Motor neuron (in vitro differentiated cells): ENCODE results near the gene NUP93. TPM values are rescaled to one million over a fixed set of nuclear protein-coding genes. Genes with fewer than 3 reads are reported as not detected.
"Not testable (repeated sequence)": the region's sequence is repeated elsewhere in the genome, so short reads cannot be mapped to it uniquely, and the experiment has no call there.

ENCODE experiments used
- ATAC-seq, 8 experiments: fragments of 200-7000 bp; cut with Tn5 transposase; replicated peaks in 6 of 8; 2 replicates each; pipeline ENCODE4 v1.8.0; 2021; ENCODE audit warnings: mild to moderate bottlenecking in 8 of 8, moderate library complexity in 8 of 8
- H3K27ac ChIP-seq, 2 donors: fragments of 250-450 bp; sonication (Bioruptor Pico); 2 replicates each; pipeline ENCODE4 v1.9.0; 2021; ENCODE audit warnings: antibody characterized with exemption in 2 of 2, mild to moderate bottlenecking in 2 of 2, moderate library complexity in 1 of 2
- H3K4me1 ChIP-seq, 2 donors: fragments of 250-450 bp; sonication (Bioruptor Pico); replicated peaks in 1 of 2; 2 replicates each; pipeline ENCODE4 v1.6.1; 2021; ENCODE audit warnings: antibody characterized with exemption in 2 of 2, mild to moderate bottlenecking in 2 of 2, moderate library complexity in 1 of 2
- H3K4me3 ChIP-seq, 5 donors: fragments of 250-450 bp; sonication (Bioruptor Pico); 2 replicates each; pipeline ENCODE4 v1.9.0; 2021; ENCODE audit warnings: antibody characterized with exemption in 5 of 5, mild to moderate bottlenecking in 5 of 5, moderate library complexity in 4 of 5
- WGBS, 10 experiments: fragments of 450-650 bp; shearing (Covaris generic); methylation state at CpG; one replicate each; pipeline ENCODE4 v1.0.0; 2022; 5-methylcytosine and 5-hydroxymethylcytosine counted together
- in situ Hi-C, 9 experiments: fragments of 400-800 bp; cut with MboI; loops; one replicate each; pipeline ENCODE4 v1.15.0; 2021; ENCODE audit warnings: low sequenced_read_pairs in 9 of 9, low pct_unique_long_range_greater_than_20kb in 2 of 9; ENCODE audit not compliant: unreplicated experiment in 9 of 9
- total RNA-seq, 8 experiments: library from RNA; unstranded; fragments of 300-600 nt; gene quantifications; 2 replicates each; pipeline versions ENCODE4 v1.2.3 to v1.2.4, GENCODE V29; 2022

Gene NUP93
- total RNA-seq, 8 experiments from 2014 or later, result 48.6 to 123 (median 95.5) TPM

DNA sequence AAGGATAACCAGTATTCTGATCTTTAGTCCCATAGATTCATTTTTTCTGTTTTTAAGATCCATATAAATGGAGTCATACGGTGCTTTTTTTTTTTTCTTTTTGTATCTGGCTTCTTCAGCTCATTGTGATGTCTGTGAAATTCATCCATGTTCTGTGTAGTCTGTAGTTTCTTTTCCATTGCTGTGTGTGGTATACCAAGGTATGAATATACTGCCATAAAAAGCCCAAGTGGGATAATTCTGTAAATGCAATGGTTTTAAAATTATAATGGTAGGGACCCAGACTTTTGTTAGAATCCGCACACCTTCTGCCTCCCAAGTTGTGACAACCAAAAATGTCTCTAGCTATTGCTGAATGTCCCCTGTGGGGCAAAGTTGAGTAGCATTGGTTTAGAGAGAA, 7.6 kb downstream of the NUP93 start:
- in situ Hi-C loops, result no loop called here
- Histone ChIP-seq H3K27ac (no peak overlapping the region), H3K4me3 (no peak overlapping the region)

DNA sequence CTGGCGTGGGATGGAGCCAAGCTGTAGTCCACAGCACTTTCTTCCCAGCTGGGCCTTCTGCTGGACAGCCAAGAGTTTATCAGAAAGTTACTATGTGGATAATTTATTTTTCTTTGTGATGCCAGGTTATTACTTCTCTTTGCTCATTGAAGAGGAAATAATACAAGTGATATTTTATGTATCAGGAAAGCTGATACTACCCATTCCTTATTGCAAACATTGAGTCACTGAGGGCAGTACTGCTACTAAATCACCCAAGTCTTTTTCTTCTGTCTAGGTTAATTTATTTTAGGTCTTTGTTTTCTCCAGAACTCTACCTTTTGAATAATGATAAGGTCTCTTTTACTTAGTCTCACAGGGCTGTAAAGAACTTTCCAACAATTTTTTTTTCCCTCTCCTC, 8.3 kb downstream of the NUP93 start:
- no peaks in the 10 kb centered on the region for H3K4me1 ChIP-seq
- no peak for ATAC-seq
- 67 to 100% (median 92%) methylated on average over 1 of the region's 1 CpG; no CpG with 5 or more reads in 6 of the 10 experiments for WGBS, 10 experiments
- H3K4me3 ChIP-seq, result no peak overlapping the region
- in situ Hi-C loops, result no loop called here
- H3K27ac ChIP-seq, result no peak overlapping the region

More for the DNA sequence above, 7.6 kb downstream of the NUP93 start:
- WGBS, 10 experiments, result 14 to 100% (median 100%) methylated on average over 1 to 2 of the region's 2 CpGs
- no peak for ATAC-seq
- H3K4me1 ChIP-seq, result no peaks in the 10 kb centered on the region

DNA sequence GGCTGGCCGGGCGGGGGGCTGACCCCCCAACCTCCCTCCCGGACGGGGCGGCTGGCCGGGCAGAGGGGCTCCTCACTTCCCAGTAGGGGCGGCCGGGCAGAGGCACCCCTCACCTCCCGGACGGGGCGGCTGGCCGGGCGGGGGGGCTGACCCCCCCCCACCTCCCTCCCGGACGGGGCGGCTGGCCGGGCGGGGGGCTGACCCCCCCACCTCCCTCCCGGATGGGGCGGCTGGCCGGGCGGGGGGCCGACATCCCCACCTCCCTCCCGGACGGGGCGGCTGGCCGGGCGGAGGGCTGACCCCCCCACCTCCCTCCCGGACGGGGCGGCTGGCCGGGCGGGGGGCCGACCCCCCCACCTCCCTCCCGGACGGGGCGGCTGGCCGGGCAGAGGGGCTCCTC, 9.4 kb downstream of the NUP93 start:
- H3K27ac ChIP-seq, H3K4me1 ChIP-seq, ATAC-seq, H3K4me3 ChIP-seq, in situ Hi-C loops: not testable (repeated sequence)
- WGBS, 10 experiments, result no CpG with 5 or more reads among the region's 38 CpGs

DNA sequence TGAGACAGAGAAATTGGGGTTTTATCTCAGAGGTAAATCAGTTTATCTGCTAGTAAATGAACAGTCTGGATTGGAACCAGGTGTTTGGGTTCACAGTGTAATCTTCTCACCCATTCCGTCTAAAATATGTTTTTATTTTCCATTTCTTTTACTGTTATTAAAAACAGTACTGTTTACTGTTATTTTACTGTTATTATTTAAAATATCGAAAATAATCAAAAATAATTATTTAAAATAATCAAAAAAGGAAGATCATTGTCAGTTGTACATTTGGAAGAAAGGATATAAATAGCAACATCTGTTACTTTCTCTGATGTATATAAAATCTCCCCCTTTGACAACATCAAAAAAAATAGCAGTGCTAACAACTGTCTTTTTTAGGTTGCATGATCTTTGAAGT, 11.5 kb downstream of the NUP93 start:
- Histone ChIP-seq H3K27ac (no peak overlapping the region), H3K4me3 (no peak overlapping the region), H3K4me1 (peaks cover 0 to 6% of the 10 kb centered on the region in 2 donors)
- 0 to 60% (median 50%) methylated on average over 2 of the region's 2 CpGs; no CpG with 5 or more reads in 1 of the 10 experiments for WGBS, 10 experiments
- in situ Hi-C loops, result no loop called here
- no peak for ATAC-seq

DNA sequence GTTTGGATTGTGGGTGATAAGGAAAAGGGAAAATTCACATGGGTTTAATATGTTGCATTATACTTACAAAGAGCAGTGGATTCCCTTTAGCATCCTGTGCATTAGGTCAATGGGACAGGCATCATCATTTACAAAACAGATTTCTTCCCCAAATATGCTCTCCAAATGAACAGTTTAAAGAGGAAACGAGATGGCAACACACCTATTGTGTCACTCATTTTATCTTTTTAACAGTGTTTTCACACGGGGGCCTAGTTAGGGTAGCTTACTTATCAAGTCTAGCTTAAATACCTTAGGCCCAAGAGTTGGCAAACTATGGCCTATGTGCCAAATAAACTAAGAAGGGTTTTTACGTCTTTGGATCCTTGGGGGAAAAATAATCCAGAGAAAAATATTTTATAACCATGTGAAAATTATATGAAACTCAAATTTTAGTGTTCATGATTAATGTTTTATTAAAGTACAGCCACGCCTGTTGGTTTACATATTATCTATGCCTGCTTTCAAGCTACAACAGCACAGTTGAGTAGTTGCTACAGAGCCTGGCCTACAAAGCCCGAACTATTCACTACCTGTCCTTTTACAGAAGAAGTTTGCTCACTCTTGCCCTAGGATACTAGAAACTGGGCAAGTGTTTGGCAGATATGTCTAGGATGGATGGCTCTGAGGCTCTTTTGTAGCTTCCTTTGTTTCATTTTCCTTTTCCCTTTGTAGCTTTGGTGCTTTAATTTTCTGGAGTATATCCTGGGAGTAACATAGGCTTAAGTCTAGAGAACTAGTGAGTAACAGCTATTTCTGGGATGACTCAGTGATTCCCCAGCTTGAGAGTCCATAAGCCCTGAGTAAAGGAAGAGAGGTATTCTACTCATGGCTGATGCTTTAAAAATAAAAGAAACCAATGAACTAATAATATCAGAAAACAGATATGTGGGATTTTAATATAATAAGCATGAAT, 12.4 kb downstream of the NUP93 start:
- peaks cover 0 to 6% of the 10 kb centered on the region in 2 donors for H3K4me1 ChIP-seq
- H3K4me3 ChIP-seq, result no peak overlapping the region
- no peak overlapping the region for H3K27ac ChIP-seq
- peak in 3 of 8 experiments; percentile 27 to 62 (median 57) for ATAC-seq
- 52 to 100% (median 81%) methylated on average over 1 to 5 of the region's 5 CpGs for WGBS, 10 experiments
- in situ Hi-C loops, result no loop called here

DNA sequence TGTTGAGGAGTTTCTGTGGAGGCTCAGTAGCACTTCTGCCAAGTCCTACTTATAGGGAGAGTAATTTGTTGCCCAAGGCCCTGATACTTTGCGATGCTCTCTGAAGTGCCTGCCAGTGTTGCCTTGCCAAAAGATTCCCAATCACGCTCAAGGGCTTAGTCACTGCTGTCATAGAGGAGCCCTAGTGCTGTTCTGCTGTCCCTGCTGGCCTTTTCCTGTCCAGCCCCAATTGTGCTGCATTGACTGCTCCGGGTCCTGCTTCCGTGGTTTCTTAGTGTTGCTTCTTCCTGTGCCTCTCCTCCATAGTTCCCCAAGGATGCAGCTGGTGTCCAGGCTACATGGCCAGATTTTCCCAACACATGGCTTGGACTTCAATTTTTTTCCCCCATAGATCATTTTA, 13.9 kb downstream of the NUP93 start:
- Histone ChIP-seq H3K27ac (no peak overlapping the region), H3K4me1 (peaks cover 0 to 6% of the 10 kb centered on the region in 2 donors), H3K4me3 (no peak overlapping the region)
- in situ Hi-C loops, result no loop called here
- WGBS, 10 experiments, result 39 to 100% (median 70%) methylated on average over 1 to 4 of the region's 4 CpGs; no CpG with 5 or more reads in 4 of the 10 experiments
- peak in 5 of 8 experiments; percentile 43 to 92 (median 67) for ATAC-seq

DNA sequence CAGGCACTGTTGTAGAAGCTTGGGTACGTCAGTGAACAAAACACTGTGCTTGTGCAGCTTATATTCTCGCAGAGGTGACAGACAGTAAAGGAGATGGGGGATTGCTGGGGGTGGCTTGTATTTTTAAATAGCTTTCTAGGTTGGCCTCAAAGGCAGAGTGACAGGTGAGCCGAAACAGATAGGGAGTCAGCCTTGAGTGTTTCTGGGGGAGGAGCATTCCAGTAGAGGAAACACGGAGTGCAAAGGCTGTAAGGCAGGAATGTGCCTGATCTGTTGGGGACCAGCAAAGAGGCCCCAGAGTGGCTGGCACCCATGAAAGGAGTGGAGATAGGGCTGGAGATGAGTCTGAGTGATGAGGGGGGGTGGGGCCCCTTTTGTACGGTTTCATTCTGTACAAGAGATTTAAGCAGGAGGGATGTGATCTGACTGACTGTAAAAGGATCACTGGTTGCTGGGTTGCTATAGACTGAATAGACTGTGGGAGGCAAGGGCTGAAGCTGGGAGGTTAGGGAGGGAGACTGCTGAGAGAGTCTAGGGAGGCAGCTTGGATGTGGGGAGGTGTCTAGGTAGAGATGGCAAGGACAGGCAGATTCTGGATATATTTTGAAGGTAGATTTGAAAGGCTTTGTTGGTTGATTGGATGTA, 15.2 kb downstream of the NUP93 start:
- peak in 1 of 8 experiments; percentile 43 for ATAC-seq
- Histone ChIP-seq H3K27ac (no peak overlapping the region), H3K4me3 (no peak overlapping the region), H3K4me1 (peaks cover 0 to 6% of the 10 kb centered on the region in 2 donors)
- in situ Hi-C loops, result no loop called here
- WGBS, 10 experiments, result 83 to 100% (median 98%) methylated on average over 1 to 4 of the region's 5 CpGs

DNA sequence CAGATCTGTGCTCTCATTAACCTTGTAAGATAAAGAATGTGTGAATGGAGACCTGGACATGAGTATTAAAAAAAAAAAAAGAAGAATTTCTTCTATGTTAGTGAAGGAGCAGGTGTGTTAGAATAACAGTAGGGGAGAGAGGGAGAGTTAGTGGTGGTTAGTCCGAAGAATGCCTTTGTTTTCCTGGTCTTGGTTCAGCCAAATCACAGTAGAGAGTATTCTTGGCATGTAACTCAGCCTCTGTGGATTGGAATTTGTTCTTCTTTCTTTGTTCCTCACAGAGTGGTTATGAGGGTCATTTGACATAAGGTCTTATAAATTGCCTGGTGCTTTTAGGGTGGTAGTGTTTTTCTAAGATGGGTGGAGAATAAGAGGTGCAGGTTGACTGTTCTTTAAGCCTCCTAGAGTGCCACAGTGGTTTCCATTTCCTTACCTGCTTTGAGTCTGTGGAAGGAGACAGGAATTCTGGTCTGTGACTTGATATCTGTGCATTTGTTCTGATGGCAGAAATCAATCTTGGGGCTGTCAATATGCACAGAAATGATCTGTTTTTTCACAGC, 17.6 kb downstream of the NUP93 start:
- peak in 1 of 8 experiments; percentile 29 for ATAC-seq
- H3K4me3 ChIP-seq, result no peak overlapping the region
- in situ Hi-C loops, result no loop called here
- 40 to 100% (median 78%) methylated on average over 1 of the region's 1 CpG; no CpG with 5 or more reads in 3 of the 10 experiments for WGBS, 10 experiments
- peaks cover 0 to 6% of the 10 kb centered on the region in 2 donors for H3K4me1 ChIP-seq
- H3K27ac ChIP-seq, result no peak overlapping the region

DNA sequence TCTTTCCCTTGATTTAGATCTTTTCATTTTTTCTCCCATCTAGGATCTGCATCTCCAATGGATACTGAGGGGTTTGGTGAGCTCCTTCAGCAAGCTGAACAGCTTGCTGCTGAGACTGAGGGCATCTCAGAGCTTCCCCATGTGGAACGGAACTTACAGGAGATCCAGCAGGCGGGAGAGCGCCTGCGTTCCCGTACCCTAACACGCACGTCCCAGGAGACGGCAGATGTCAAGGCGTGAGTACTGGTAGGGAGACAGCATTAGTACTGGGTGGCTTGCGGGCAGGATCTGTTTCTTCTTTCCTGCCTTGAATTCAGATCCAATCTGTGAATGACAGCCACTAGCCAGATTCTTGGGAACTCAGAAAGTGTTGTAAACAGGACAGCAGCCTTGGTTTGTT, 18.3 kb downstream of the NUP93 start:
- Histone ChIP-seq H3K4me1 (peaks cover 0 to 6% of the 10 kb centered on the region in 2 donors), H3K27ac (no peak overlapping the region), H3K4me3 (no peak overlapping the region)
- ATAC-seq, result no peak
- in situ Hi-C loops, result no loop called here
- WGBS, 10 experiments, result 80 to 99% (median 94%) methylated on average over 1 to 10 of the region's 10 CpGs; no CpG with 5 or more reads in 3 of the 10 experiments

DNA sequence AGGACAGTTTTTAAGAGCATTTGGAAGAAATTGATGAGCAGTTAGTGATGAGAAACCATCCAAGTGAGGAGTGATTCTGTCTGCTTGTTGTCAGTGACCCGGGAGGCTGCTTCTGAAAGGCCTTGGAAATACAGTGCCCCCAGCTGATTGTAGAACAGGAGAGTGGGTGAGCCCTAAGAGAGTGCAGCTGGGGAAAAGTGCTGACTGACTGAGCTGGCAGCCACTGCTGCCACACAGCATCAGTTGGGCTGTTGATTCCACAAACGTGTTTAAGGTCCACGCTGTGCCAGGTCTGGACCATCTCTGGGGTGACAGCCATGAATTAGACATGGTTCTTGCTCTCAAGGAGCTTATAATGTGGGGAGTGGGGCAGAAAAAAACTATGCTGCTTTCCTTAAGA, 18.9 kb downstream of the NUP93 start:
- in situ Hi-C loops, result no loop called here
- Histone ChIP-seq H3K27ac (no peak overlapping the region), H3K4me1 (peaks cover 0 to 2% of the 10 kb centered on the region in 2 donors), H3K4me3 (no peak overlapping the region)
- 39 to 100% (median 60%) methylated on average over 1 to 3 of the region's 3 CpGs; no CpG with 5 or more reads in 5 of the 10 experiments for WGBS, 10 experiments
- no peak for ATAC-seq

DNA sequence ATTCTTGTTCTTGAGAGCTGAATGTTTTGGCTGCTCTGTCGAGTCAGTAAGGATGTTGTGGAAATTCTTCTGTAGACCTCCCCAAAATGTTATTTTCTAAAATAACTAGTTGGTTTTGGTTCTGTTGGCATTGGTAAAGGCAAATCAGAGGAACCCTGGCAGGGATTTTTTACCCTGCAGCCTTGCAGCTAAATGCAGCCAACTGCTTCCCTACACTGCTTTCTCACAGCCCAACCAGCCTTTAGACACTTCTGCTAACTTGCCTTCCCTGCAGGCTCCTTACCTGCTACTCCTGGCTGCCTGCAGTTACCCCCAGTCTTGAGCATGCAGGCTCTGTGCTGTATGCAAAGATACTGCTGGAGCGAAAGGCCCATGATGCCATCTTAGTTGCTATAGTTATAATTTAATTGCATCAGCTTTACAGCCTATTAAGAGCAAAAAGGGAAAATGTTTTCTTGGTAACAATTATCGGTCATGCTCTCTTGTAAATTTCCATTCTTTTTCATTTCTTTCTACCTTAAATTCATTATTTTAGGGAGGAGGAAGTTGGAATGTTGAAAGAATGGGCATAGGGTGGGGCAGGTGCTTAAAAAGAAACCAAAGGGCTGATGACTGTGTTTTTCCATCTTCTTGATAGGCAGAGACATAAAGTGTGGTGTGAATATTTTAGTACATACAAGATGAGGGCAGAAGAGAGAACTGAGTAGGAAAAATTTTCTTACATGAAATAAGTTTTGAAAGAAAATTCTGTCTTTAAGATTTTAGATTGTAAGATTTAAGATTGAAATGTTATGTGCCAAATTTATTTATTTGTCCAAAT, 20.0 kb downstream of the NUP93 start:
- H3K4me1 ChIP-seq, result no peaks in the 10 kb centered on the region
- in situ Hi-C loops, result no loop called here
- 0 to 100% (median 90%) methylated on average over 1 to 3 of the region's 3 CpGs; no CpG with 5 or more reads in 1 of the 10 experiments for WGBS, 10 experiments
- H3K27ac ChIP-seq, result no peak overlapping the region
- ATAC-seq, result peak in 6 of 8 experiments; percentile 38 to 86 (median 66)
- H3K4me3 ChIP-seq, result no peak overlapping the region

DNA sequence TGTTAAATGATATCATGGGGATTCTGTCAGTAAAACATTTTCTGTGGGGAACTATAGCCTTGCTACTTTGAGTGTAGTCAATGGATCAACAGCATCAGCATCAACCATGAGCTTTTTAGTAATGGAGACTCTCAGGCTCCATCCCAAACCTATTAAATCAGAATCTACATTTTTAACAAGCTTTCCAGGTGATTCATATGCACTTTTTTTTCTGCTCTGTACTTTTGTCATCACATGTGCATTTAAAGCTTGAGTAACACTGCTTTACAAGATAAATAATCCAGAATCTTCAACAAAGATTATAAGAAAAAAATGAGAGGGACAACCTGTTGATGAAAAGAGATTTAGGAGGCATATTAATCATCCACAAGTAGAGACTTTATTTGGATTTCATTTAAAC, 23.5 kb downstream of the NUP93 start:
- no peak overlapping the region for H3K4me3 ChIP-seq
- ATAC-seq, result no peak
- in situ Hi-C loops, result no loop called here
- H3K4me1 ChIP-seq, result no peaks in the 10 kb centered on the region
- H3K27ac ChIP-seq, result no peak overlapping the region
